Measurements from ENCODE around the gene LRRFIP1.

DNA sequence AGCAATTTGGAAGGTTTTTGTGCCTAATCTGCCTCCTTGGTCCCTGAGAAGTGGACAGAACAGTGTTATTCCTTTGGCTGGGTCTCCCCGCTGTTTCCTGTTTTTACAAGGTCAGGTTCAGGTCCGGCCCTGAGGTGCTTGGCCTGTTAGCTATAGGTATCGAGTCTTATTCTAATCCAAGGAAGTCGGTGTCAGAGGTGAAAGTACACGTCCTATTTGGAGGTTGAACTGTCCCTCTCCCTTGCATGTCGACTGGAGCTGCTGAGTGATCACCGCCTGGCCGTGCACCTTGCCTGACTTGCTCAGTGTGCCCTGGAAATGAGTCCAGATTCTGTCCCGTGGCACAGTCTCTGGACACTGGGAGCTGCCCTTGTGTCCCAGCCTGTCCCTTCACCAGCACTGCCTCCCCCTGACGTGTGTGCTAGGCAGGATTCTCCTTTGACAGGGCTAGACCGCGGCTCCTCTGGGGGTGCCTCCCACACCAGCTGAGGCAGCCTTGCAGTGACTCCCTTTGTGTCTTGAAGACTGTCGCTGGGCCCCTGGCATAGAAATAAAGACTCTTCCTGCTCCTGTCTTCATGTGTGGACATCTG, 105.5 kb downstream of the LRRFIP1 start:
- TF ChIP-seq, protein P1, sequence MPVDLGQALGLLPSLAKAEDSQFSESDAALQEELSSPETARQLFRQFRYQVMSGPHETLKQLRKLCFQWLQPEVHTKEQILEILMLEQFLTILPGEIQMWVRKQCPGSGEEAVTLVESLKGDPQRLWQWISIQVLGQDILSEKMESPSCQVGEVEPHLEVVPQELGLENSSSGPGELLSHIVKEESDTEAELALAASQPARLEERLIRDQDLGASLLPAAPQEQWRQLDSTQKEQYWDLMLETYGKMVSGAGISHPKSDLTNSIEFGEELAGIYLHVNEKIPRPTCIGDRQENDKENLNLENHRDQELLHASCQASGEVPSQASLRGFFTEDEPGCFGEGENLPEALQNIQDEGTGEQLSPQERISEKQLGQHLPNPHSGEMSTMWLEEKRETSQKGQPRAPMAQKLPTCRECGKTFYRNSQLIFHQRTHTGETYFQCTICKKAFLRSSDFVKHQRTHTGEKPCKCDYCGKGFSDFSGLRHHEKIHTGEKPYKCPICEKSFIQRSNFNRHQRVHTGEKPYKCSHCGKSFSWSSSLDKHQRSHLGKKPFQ (CRISPR knock-in tag; IDR thresholded peaks at IDR 0.05; ENCODE audit: insufficient replicate concordance) = no peak
- TF ChIP-seq RXRA (CRISPR knock-in tag; IDR thresholded peaks at IDR 0.05) (no peak), ZNF713 (CRISPR knock-in tag; IDR thresholded peaks at IDR 0.05) (no peak), EZH2 (conservative IDR thresholded peaks at IDR 0.05; ENCODE audit: low read depth, low read length) (no peak), PAX8 (CRISPR knock-in tag; IDR thresholded peaks at IDR 0.05; ENCODE audit: borderline replicate concordance) (no peak), TARDBP (CRISPR knock-in tag; IDR thresholded peaks at IDR 0.05) (no peak), ZNF652 (CRISPR knock-in tag; IDR thresholded peaks at IDR 0.05; ENCODE audit: borderline replicate concordance, low read depth) (no peak), JUND (CRISPR knock-in tag; IDR thresholded peaks at IDR 0.05) (no peak), ZNF615 (CRISPR knock-in tag; IDR thresholded peaks at IDR 0.05; ENCODE audit: borderline replicate concordance) (no peak)

All from HepG2 (cell line).